ENCODE results near the gene KMT2C.
"Not testable (repeated sequence)": the region's sequence is repeated elsewhere in the genome, so short reads cannot be mapped to it uniquely, and the experiment has no call there.

DNA sequence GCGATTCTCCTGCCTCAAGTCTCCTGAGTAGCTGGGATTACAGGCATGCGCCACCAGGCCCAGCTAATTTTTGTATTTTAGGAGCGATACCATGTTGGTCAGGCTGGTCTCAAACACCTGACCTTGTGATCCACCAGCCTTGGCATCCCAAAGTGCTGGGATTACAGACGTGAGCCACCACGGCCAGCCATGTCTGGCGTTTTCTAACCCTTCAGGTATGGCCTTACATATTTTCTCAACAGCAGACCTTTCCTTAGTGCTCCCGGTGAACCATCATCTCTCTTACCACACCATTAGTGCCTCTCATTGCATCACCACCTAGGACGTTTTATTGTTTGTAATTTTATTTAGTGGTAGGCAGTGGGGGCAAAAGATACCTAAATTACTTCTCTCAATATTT lies 194.5 kb downstream of the KMT2C start:
- TF ChIP-seq, protein P1, sequence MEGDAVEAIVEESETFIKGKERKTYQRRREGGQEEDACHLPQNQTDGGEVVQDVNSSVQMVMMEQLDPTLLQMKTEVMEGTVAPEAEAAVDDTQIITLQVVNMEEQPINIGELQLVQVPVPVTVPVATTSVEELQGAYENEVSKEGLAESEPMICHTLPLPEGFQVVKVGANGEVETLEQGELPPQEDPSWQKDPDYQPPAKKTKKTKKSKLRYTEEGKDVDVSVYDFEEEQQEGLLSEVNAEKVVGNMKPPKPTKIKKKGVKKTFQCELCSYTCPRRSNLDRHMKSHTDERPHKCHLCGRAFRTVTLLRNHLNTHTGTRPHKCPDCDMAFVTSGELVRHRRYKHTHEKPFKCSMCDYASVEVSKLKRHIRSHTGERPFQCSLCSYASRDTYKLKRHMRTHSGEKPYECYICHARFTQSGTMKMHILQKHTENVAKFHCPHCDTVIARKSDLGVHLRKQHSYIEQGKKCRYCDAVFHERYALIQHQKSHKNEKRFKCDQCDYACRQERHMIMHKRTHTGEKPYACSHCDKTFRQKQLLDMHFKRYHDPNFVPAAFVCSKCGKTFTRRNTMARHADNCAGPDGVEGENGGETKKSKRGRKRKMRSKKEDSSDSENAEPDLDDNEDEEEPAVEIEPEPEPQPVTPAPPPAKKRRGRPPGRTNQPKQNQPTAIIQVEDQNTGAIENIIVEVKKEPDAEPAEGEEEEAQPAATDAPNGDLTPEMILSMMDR (IDR thresholded peaks at IDR 0.05; ENCODE audit: low read depth, low read length), result not testable (repeated sequence)
- TF ChIP-seq EZH2phosphoT487 (IDR thresholded peaks at IDR 0.05; ENCODE audit: low read depth), result not testable (repeated sequence)

Measured in OCI-LY3 (cell line).